Endodermal cell (in vitro differentiated cells): ENCODE results near the gene TPP1. TPM values are rescaled to one million over a fixed set of nuclear protein-coding genes. Genes with fewer than 3 reads are reported as not detected.

Source experiments
- DNase-seq: peaks from one replicate; pipeline ENCODE4 v3.0.0-alpha.2; 2017
- H3K27ac ChIP-seq: 2 replicates; pipeline ENCODE4 v1.5.1; 2013; ENCODE audit warnings: mild to moderate bottlenecking, low read depth, low read length, moderate library complexity
- H3K27me3 ChIP-seq: 2 replicates; pipeline ENCODE4 v1.6.1; 2013; ENCODE audit warnings: mild to moderate bottlenecking, low read length, moderate library complexity; ENCODE audit not compliant: insufficient read depth, control insufficient read depth, poor library complexity, severe bottlenecking
- H3K36me3 ChIP-seq: 2 replicates; pipeline ENCODE4 v1.7.0; 2013; ENCODE audit warnings: mild to moderate bottlenecking, low read length, moderate library complexity; ENCODE audit not compliant: control insufficient read depth, insufficient read depth
- H3K4me1 ChIP-seq: one replicate; pipeline ENCODE4 v1.7.0; 2013; ENCODE audit warnings: low read length; ENCODE audit not compliant: control insufficient read depth, insufficient read depth
- H3K4me3 ChIP-seq: 2 replicates; pipeline ENCODE4 v1.5.1; 2013; ENCODE audit warnings: mild to moderate bottlenecking, low read length, moderate library complexity
- H3K9ac ChIP-seq: 2 replicates; pipeline ENCODE4 v1.6.1; 2013; ENCODE audit warnings: mild to moderate bottlenecking, low read length, moderate library complexity; ENCODE audit not compliant: poor library complexity, severe bottlenecking; ENCODE audit errors: extremely low read depth
- H3K9me3 ChIP-seq: 2 replicates; pipeline ENCODE4 v1.6.1; 2013; ENCODE audit warnings: mild to moderate bottlenecking, low read length, moderate library complexity; ENCODE audit not compliant: control insufficient read depth
- H3K27ac Mint-ChIP-seq: 2 replicates; pipeline ENCODE4 v1.8.0; 2020; ENCODE audit warnings: mixed read lengths
- H3K27me3 Mint-ChIP-seq: 2 replicates; pipeline ENCODE4 v1.8.0; 2021; ENCODE audit warnings: mild to moderate bottlenecking, mixed read lengths; ENCODE audit not compliant: insufficient read depth
- H3K36me3 Mint-ChIP-seq: 2 replicates; pipeline ENCODE4 v1.8.0; 2020; ENCODE audit warnings: low read depth, mixed read lengths
- H3K4me1 Mint-ChIP-seq: 2 replicates; pipeline ENCODE4 v1.8.0; 2020; ENCODE audit warnings: mixed read lengths
- H3K4me3 Mint-ChIP-seq: 2 replicates; pipeline ENCODE4 v1.8.0; 2020; ENCODE audit warnings: mild to moderate bottlenecking, moderate library complexity, mixed read lengths
- H3K9me3 Mint-ChIP-seq: 2 replicates; pipeline ENCODE4 v1.8.0; 2020; ENCODE audit warnings: mild to moderate bottlenecking, mixed read lengths
- CTCF ChIP-seq: fragments of 200-600 bp; sonication (generic); conservative IDR thresholded peaks from 2 replicates; pipeline ENCODE4 v1.5.0; 2021; ENCODE audit warnings: antibody characterized with exemption, mild to moderate bottlenecking
- WGBS, 2 experiments: methylation state at CpG; one replicate each; pipeline versions ENCODE4 v1.1.5 to v1.1.7; 2013; ENCODE audit warnings: missing lambda C conversion rate in 2 of 2, mixed read lengths in 1 of 2; ENCODE audit not compliant: insufficient coverage in 1 of 2, insufficient read length in 1 of 2; 5-methylcytosine and 5-hydroxymethylcytosine counted together
- total RNA-seq, 2 donors: library from RNA; stranded (reverse); fragmentation: NEBNext Ultra II Directional in 1 of 2; extraction: Animal tissue kit (Norgen Biotek cat#: 25700) in 1 of 2; gene quantifications; 2 replicates in 1 of 2; 3 replicates in 1 of 2; pipeline ENCODE4 v1.2.1, GENCODE V29; 2021

Gene TPP1
- total RNA-seq, 2 donors from 2014 or later, result 68.3 to 71.0 TPM

- WGBS, 2 experiments, result 61 to 71% methylated on average over 2 to 7 of the region's 7 CpGs
- no peak overlapping the region for H3K4me3 Mint-ChIP-seq
These were observed 16.9 kb downstream of the TPP1 start for GRCh38 chr11:6602096-6602940.

GRCh38 chr11:6601041-6601461 lies 18.2 kb downstream of the TPP1 start:
- H3K27me3 ChIP-seq, result no peaks in the 10 kb centered on the region
- 95 to 96% methylated on average over 13 of the region's 13 CpGs for WGBS, 2 experiments
- no peak overlapping the region for H3K9ac ChIP-seq
- Mint-ChIP-seq H3K9me3 (no peaks in the 10 kb centered on the region), H3K4me1 (peaks cover 1% of the 10 kb centered on the region), H3K36me3 (peaks cover 17% of the 10 kb centered on the region), H3K27me3 (no peaks in the 10 kb centered on the region), H3K27ac (no peak overlapping the region), H3K4me3 (no peak overlapping the region)
- no peaks in the 10 kb centered on the region for H3K9me3 ChIP-seq
- no peak overlapping the region for H3K4me3 ChIP-seq
- H3K36me3 ChIP-seq, result peaks cover 46% of the 10 kb centered on the region
- no peaks in the 10 kb centered on the region for H3K4me1 ChIP-seq
- DNase-seq, result peak; percentile 26
- no peak for TF ChIP-seq CTCF
- no peak overlapping the region for H3K27ac ChIP-seq

More at GRCh38 chr11:6602096-6602940, 16.9 kb downstream of the TPP1 start:
- H3K9me3 Mint-ChIP-seq, result no peaks in the 10 kb centered on the region
- no peaks in the 10 kb centered on the region for H3K9me3 ChIP-seq
- H3K9ac ChIP-seq, result peak overlapping the region; percentile 82
- no peaks in the 10 kb centered on the region for H3K27me3 Mint-ChIP-seq
- H3K36me3 ChIP-seq, result peaks cover 39% of the 10 kb centered on the region
- TF ChIP-seq CTCF, result no peak
- peaks cover 5% of the 10 kb centered on the region for H3K4me1 ChIP-seq
- peak overlapping the region; percentile 93 for H3K4me3 ChIP-seq
- H3K27me3 ChIP-seq, result no peaks in the 10 kb centered on the region
- no peak overlapping the region for H3K27ac ChIP-seq
- DNase-seq, result peak; percentile 33
- peaks cover 17% of the 10 kb centered on the region for H3K36me3 Mint-ChIP-seq
- peaks cover 10% of the 10 kb centered on the region for H3K4me1 Mint-ChIP-seq
- H3K27ac Mint-ChIP-seq, result no peak overlapping the region

- Histone ChIP-seq H3K36me3 (peaks cover 43% of the 10 kb centered on the region), H3K9ac (no peak overlapping the region), H3K9me3 (no peaks in the 10 kb centered on the region), H3K4me1 (no peaks in the 10 kb centered on the region), H3K4me3 (no peak overlapping the region), H3K27me3 (no peaks in the 10 kb centered on the region), H3K27ac (no peak overlapping the region)
- Mint-ChIP-seq H3K4me1 (no peaks in the 10 kb centered on the region), H3K36me3 (peaks cover 17% of the 10 kb centered on the region), H3K27ac (no peak overlapping the region), H3K27me3 (no peaks in the 10 kb centered on the region), H3K9me3 (no peaks in the 10 kb centered on the region), H3K4me3 (no peak overlapping the region)
- TF ChIP-seq CTCF, result no peak
- 95 to 100% methylated on average over 2 of the region's 2 CpGs for WGBS, 2 experiments
- DNase-seq, result peak; percentile 20
These were observed 19.3 kb downstream of the TPP1 start for GRCh38 chr11:6599881-6600390.
